A549 (cell line): ENCODE data around the gene CNIH2. TPM values are rescaled to one million over a fixed set of nuclear protein-coding genes. Genes with fewer than 3 reads are reported as not detected.

Experiments
- ATAC-seq, 2 experiments: fragments of 200-7000 bp in 1 of 2; fragments of >200 bp in 1 of 2; cut with Nextera tagmentation in 1 of 2; cut with Tn5 transposase in 1 of 2; 3 replicates each; pipeline versions ENCODE4 v1.8.0 to v1.9.1; 2018 to 2020; ENCODE audit warnings: mild to moderate bottlenecking in 1 of 2, moderate library complexity in 1 of 2
- CTCF ChIA-PET: fragments of 300-600 bp; sonication (Branson Sonifier 250); formaldehyde crosslinking; extraction: SDS; loops from one replicate; lab custom pipeline; 2021; ENCODE audit warnings: antibody characterized with exemption, inconsistent platforms; lab: Yijun Ruan, JAX
- POLR2A ChIA-PET: fragments of 350-600 bp; formaldehyde crosslinking; extraction: SDS; loops from one replicate; lab custom pipeline; 2021; ENCODE audit warnings: antibody characterized with exemption, inconsistent platforms; lab: Yijun Ruan, JAX
- DNase-seq, 2 experiments: peaks; one replicate each; pipeline versions ENCODE4 v3.0.0 to v3.0.0-alpha.2; 2011 to 2016; ENCODE audit warnings: low read depth in 1 of 2, low spot score in 1 of 2
- FAIRE-seq: peaks from 2 replicates; lab custom pipeline; 2011; peaks lifted over from hg19 to GRCh38; lab: Jason Lieb, UNC
- H3K27ac ChIP-seq, 2 experiments: fragments of >200 bp; sonication (Bioruptor Twin); formaldehyde crosslinking; 3 replicates each; pipeline ENCODE4 v1.5.1; 2016 to 2017
- H3K4me1 ChIP-seq: fragments of >200 bp; sonication (Bioruptor Twin); formaldehyde crosslinking; 3 replicates; pipeline ENCODE4 v1.6.1; 2016
- H3K4me2 ChIP-seq: fragments of >200 bp; sonication (Bioruptor Twin); formaldehyde crosslinking; 3 replicates; pipeline ENCODE4 v1.6.1; 2016
- H3K4me3 ChIP-seq: fragments of >200 bp; sonication (Bioruptor Twin); formaldehyde crosslinking; 3 replicates; pipeline ENCODE4 v1.5.1; 2016
- H3K9me3 ChIP-seq: fragments of >200 bp; sonication (Bioruptor Twin); formaldehyde crosslinking; 3 replicates; pipeline ENCODE4 v1.6.1; 2016
- BHLHE40 ChIP-seq: IDR thresholded peaks from 2 replicates; pipeline ENCODE4 v1.6.1; 2012; ENCODE audit warnings: low read depth, low read length, inconsistent platforms
- CEBPB ChIP-seq, 2 experiments: fragments of >200 bp in 1 of 2; sonication (Bioruptor Twin) in 1 of 2; formaldehyde crosslinking in 1 of 2; IDR thresholded peaks; 2 replicates each; pipeline ENCODE4 v1.6.1; 2012 to 2016
- CHD2 ChIP-seq: fragments of 150-350 bp; IDR thresholded peaks from 2 replicates; pipeline ENCODE4 v1.6.1; 2014; ENCODE audit warnings: low read length; ENCODE audit not compliant: partially characterized antibody
- CHD4 ChIP-seq: fragments of 200-600 bp; sonication (generic); IDR thresholded peaks from 2 replicates; pipeline ENCODE4 v1.6.1; 2016; ENCODE audit warnings: antibody characterized with exemption, mild to moderate bottlenecking, borderline replicate concordance
- EHF ChIP-seq: fragments of 250-450 bp; sonication (Bioruptor Pico); IDR thresholded peaks from 2 replicates; pipeline ENCODE4 v1.5.0; 2020; ENCODE audit warnings: mild to moderate bottlenecking
- ESRRA ChIP-seq: fragments of 150-350 bp; IDR thresholded peaks from 2 replicates; pipeline ENCODE4 v1.6.1; 2014; ENCODE audit warnings: mild to moderate bottlenecking, low read length, borderline replicate concordance
- FOXS1 ChIP-seq: fragments of 250-450 bp; sonication (Bioruptor Pico); IDR thresholded peaks from 2 replicates; pipeline ENCODE4 v1.5.0; 2020; ENCODE audit warnings: mild to moderate bottlenecking, moderate library complexity
- GATA3 ChIP-seq: IDR thresholded peaks from 2 replicates; pipeline ENCODE4 v1.6.1; 2012; ENCODE audit warnings: borderline replicate concordance
- HDAC2 ChIP-seq: fragments of 200-600 bp; sonication (generic); IDR thresholded peaks from 2 replicates; pipeline ENCODE4 v1.6.1; 2016
- HES2 ChIP-seq: fragments of >200 bp; sonication (Bioruptor Twin); formaldehyde crosslinking; IDR thresholded peaks from 2 replicates; pipeline ENCODE4 v1.6.1; 2016
- HOXB5 ChIP-seq: fragments of 250-450 bp; sonication (Bioruptor Pico); IDR thresholded peaks from 2 replicates; pipeline ENCODE4 v1.5.0; 2020; ENCODE audit warnings: mild to moderate bottlenecking, moderate library complexity
- JUNB ChIP-seq: fragments of >200 bp; sonication (Bioruptor Twin); formaldehyde crosslinking; IDR thresholded peaks from 2 replicates; pipeline ENCODE4 v1.6.1; 2016
- KDM1A ChIP-seq: fragments of 200-600 bp; sonication (generic); IDR thresholded peaks from 2 replicates; pipeline ENCODE4 v1.6.1; 2016; ENCODE audit warnings: low read depth, mild to moderate bottlenecking
- KDM5A ChIP-seq: fragments of 200-600 bp; sonication (generic); IDR thresholded peaks from 2 replicates; pipeline ENCODE4 v1.6.1; 2016; ENCODE audit warnings: antibody characterized with exemption, mild to moderate bottlenecking
- MAFK ChIP-seq: fragments of 450-650 bp; IDR thresholded peaks from 2 replicates; pipeline ENCODE4 v1.6.1; 2014; ENCODE audit not compliant: partially characterized antibody
- MAZ ChIP-seq: fragments of 150-350 bp; IDR thresholded peaks from 2 replicates; pipeline ENCODE4 v1.6.1; 2014; ENCODE audit warnings: antibody characterized with exemption, low read depth, low read length, borderline replicate concordance
- NFE2L2 ChIP-seq: fragments of 150-350 bp; conservative IDR thresholded peaks from 2 replicates; pipeline ENCODE4 v1.6.1; 2014; ENCODE audit warnings: low read length
- PBX3 ChIP-seq: IDR thresholded peaks from 2 replicates; pipeline ENCODE4 v1.6.1; 2012
- PHF8 ChIP-seq: fragments of 200-600 bp; sonication (generic); IDR thresholded peaks from 2 replicates; pipeline ENCODE4 v1.6.1; 2016; ENCODE audit warnings: low read depth, mild to moderate bottlenecking, antibody characterized with exemption, moderate library complexity, borderline replicate concordance
- RARB ChIP-seq: fragments of 250-450 bp; sonication (Bioruptor Pico); IDR thresholded peaks from 2 replicates; pipeline ENCODE4 v1.8.0; 2021; ENCODE audit warnings: mild to moderate bottlenecking, moderate library complexity
- RNF2 ChIP-seq: fragments of 200-600 bp; sonication (generic); IDR thresholded peaks from 2 replicates; pipeline ENCODE4 v1.6.1; 2016; ENCODE audit warnings: low read depth, mild to moderate bottlenecking, antibody characterized with exemption, moderate library complexity, borderline replicate concordance
- SMC3 ChIP-seq: fragments of >200 bp; sonication (Bioruptor Twin); formaldehyde crosslinking; IDR thresholded peaks from 3 replicates; pipeline ENCODE4 v1.6.1; 2018; ENCODE audit warnings: inconsistent platforms
- TFCP2L1 ChIP-seq: fragments of 250-450 bp; sonication (Bioruptor Pico); IDR thresholded peaks from 2 replicates; pipeline ENCODE4 v1.5.0; 2021; ENCODE audit warnings: mild to moderate bottlenecking
- TP53 ChIP-seq: fragments of 250-450 bp; sonication (Bioruptor Pico); IDR thresholded peaks from 2 replicates; pipeline ENCODE4 v1.5.0; 2021; ENCODE audit warnings: mild to moderate bottlenecking, moderate library complexity
- ZSCAN20 ChIP-seq: fragments of 250-450 bp; sonication (Bioruptor Pico); IDR thresholded peaks from 2 replicates; pipeline ENCODE4 v1.8.0; 2022; ENCODE audit warnings: mild to moderate bottlenecking, moderate library complexity
- WGBS: methylation state at CpG from one replicate; pipeline ENCODE4 v1.1.6; 2017; ENCODE audit errors: missing lambda C conversion rate; 5-methylcytosine and 5-hydroxymethylcytosine counted together
- polyA plus RNA-seq, 4 experiments: library from polyadenylated mRNA; depleted of rRNA in 3 of 4; stranded (reverse); fragments of >200 nt; fragmentation: RNase III in 1 of 4; extraction: RNeasy Plus Mini Kit Qiagen cat#74134 plus additional on column Dnase treatment in 1 of 4; gene quantifications; 2 replicates in 3 of 4; 3 replicates in 1 of 4; pipeline ENCODE4 v1.2.3, GENCODE V29; 2011 to 2017
- TF ChIP-seq, protein P1 (sequence below): fragments of 250-450 bp; sonication (Bioruptor Pico); IDR thresholded peaks from 2 replicates; pipeline ENCODE4 v1.5.0; 2021; ENCODE audit warnings: mild to moderate bottlenecking, moderate library complexity, borderline replicate concordance
- TF ChIP-seq, protein P2 (sequence below): fragments of >200 bp; sonication (Bioruptor Twin); formaldehyde crosslinking; IDR thresholded peaks from 3 replicates; pipeline ENCODE4 v1.6.1; 2016

The CNIH2 gene
- polyA plus RNA-seq, 2 of the 4 experiments (the other 2 are of a cell fraction), result 0.98 to 1.1 TPM

- ChIA-PET CTCF (interaction anchor here (1.0 to 8.3 kb wide), 4 partner anchors 24 to 299 kb away, joined by 3 to 63 read pairs (median 10); no protein-coding TSS in a partner anchor), POLR2A (no interaction called here)
- TF ChIP-seq JUNB, result no peak
- TF ChIP-seq HOXB5, result no peak
- no peak for TF ChIP-seq KDM5A
- no peak for TF ChIP-seq CEBPB (IDR thresholded peaks at IDR 0.05)
- no peak for TF ChIP-seq EHF (CRISPR knock-in tag)
- TF ChIP-seq SMC3, result no peak
- TF ChIP-seq RARB (CRISPR knock-in tag), result no peak
- no peak for TF ChIP-seq MAZ
- no peak for TF ChIP-seq HDAC2
- no peak for TF ChIP-seq TFCP2L1 (CRISPR knock-in tag)
- TF ChIP-seq HES2, result no peak
- TF ChIP-seq PHF8, result no peak
- TF ChIP-seq ZSCAN20, result no peak
- TF ChIP-seq KDM1A, result no peak
- no peak for TF ChIP-seq BHLHE40
- Histone ChIP-seq H3K4me1 (peaks cover 24% of the 10 kb centered on the region), H3K9me3 (no peaks in the 10 kb centered on the region), H3K27ac (peak overlapping the region in 1 of 2 experiments; percentile 96; a peak in 2 of 6 replicates), H3K4me3 (peak overlapping the region; percentile 86; the same call in 1 of the 3 replicates), H3K4me2 (peak overlapping the region; percentile 99)
- WGBS, result 88% methylated on average over 10 of the region's 10 CpGs
- DNase-seq (no peak), ATAC-seq (no peak), FAIRE-seq (no peak)
These were observed 9.4 kb downstream of the CNIH2 start for GRCh38 chr11:66287211-66287888.

- TF ChIP-seq EHF (CRISPR knock-in tag), result no peak
- TF ChIP-seq HES2, result no peak
- no peak for TF ChIP-seq TP53 (CRISPR knock-in tag)
- no peak for TF ChIP-seq MAFK
- TF ChIP-seq, protein P1, sequence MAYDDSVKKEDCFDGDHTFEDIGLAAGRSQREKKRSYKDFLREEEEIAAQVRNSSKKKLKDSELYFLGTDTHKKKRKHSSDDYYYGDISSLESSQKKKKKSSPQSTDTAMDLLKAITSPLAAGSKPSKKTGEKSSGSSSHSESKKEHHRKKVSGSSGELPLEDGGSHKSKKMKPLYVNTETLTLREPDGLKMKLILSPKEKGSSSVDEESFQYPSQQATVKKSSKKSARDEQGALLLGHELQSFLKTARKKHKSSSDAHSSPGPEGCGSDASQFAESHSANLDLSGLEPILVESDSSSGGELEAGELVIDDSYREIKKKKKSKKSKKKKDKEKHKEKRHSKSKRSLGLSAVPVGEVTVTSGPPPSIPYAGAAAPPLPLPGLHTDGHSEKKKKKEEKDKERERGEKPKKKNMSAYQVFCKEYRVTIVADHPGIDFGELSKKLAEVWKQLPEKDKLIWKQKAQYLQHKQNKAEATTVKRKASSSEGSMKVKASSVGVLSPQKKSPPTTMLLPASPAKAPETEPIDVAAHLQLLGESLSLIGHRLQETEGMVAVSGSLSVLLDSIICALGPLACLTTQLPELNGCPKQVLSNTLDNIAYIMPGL (CRISPR knock-in tag), result no peak
- TF ChIP-seq CHD2, result no peak
- TF ChIP-seq KDM1A, result no peak
- no peak for TF ChIP-seq CEBPB (IDR thresholded peaks at IDR 0.05)
- TF ChIP-seq PBX3, result no peak
- TF ChIP-seq GATA3, result no peak
- no peak for TF ChIP-seq CHD4
- no peak for TF ChIP-seq FOXS1
- TF ChIP-seq, protein P2, sequence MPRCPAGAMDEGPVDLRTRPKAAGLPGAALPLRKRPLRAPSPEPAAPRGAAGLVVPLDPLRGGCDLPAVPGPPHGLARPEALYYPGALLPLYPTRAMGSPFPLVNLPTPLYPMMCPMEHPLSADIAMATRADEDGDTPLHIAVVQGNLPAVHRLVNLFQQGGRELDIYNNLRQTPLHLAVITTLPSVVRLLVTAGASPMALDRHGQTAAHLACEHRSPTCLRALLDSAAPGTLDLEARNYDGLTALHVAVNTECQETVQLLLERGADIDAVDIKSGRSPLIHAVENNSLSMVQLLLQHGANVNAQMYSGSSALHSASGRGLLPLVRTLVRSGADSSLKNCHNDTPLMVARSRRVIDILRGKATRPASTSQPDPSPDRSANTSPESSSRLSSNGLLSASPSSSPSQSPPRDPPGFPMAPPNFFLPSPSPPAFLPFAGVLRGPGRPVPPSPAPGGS, result no peak
- TF ChIP-seq NFE2L2, result no peak
- no peak for TF ChIP-seq ESRRA
- no peak for TF ChIP-seq BHLHE40
- no peak for TF ChIP-seq RNF2
- ATAC-seq, result peak in 1 of 2 experiments; percentile 0; a peak in 2 of 6 replicates
- DNase-seq, result no peak
- Histone ChIP-seq H3K4me1 (peaks cover 20% of the 10 kb centered on the region), H3K27ac (peak overlapping the region; percentile 94 to 96), H3K4me3 (peak overlapping the region; percentile 86), H3K4me2 (peak overlapping the region; percentile 99), H3K9me3 (no peaks in the 10 kb centered on the region)
- ChIA-PET POLR2A (interaction anchor here (1.2 kb wide), 1 partner anchor 48 kb away, joined by 4 read pairs; the partner anchor contains the start of gene RIN1), CTCF (interaction anchor here (1.2 to 8.3 kb wide), 6 partner anchors 9 to 300 kb away, joined by 3 to 63 read pairs (median 4); partner anchors contain the start of gene RIN1)
- FAIRE-seq, result no peak
- 53% methylated on average over 16 of the region's 20 CpGs for WGBS
These were observed 10.1 kb downstream of the CNIH2 start for GRCh38 chr11:66287889-66288670.
